ENCODE data around the gene CNN3.

GRCh38 chr1:94866164-94866807 lies 60.6 kb downstream of the CNN3 start:
- TF ChIP-seq FOXP2 (optimal IDR thresholded peaks at IDR 0.05; ENCODE audit: control extremely low read depth, extremely low read length, insufficient read depth) (no peak), POLR2AphosphoS5 (IDR thresholded peaks at IDR 0.05; ENCODE audit: borderline replicate concordance, low read depth, low read length) (no peak), EZH2 (IDR thresholded peaks at IDR 0.05) (no peak)
